Activated CD8-positive, alpha-beta T cell treated with anti-CD3 and anti-CD28 coated beads for 36 hours (primary cell): ENCODE data around the gene CRYGC. TPM values are rescaled to one million over a fixed set of nuclear protein-coding genes. Genes with fewer than 3 reads are reported as not detected.
"Not testable (repeated sequence)": the region's sequence is repeated elsewhere in the genome, so short reads cannot be mapped to it uniquely, and the experiment has no call there.

ENCODE experiments used
- ATAC-seq: fragments of 200-7000 bp; cut with Tn5 transposase; one replicate; pipeline ENCODE4 v1.10.0; 2021; ENCODE audit warnings: mild to moderate bottlenecking, moderate library complexity
- CTCF ChIA-PET: fragments of 350-600 bp; sonication (Branson Sonifier 250); formaldehyde crosslinking; loops from one replicate; lab custom pipeline; 2021; ENCODE audit warnings: antibody characterized with exemption; lab: Charles Lee
- POLR2A ChIA-PET: fragments of 350-600 bp; sonication (Branson Sonifier 250); formaldehyde crosslinking; loops from one replicate; lab custom pipeline; 2021; ENCODE audit warnings: antibody characterized with exemption; lab: Charles Lee
- DNase-seq: peaks from one replicate; pipeline ENCODE4 v3.0.0-alpha.2; 2020
- H3K27ac Mint-ChIP-seq: one replicate; pipeline ENCODE4 v1.8.0; 2021; ENCODE audit warnings: mild to moderate bottlenecking, mixed read lengths
- H3K27me3 Mint-ChIP-seq: one replicate; pipeline ENCODE4 v1.8.0; 2021; ENCODE audit warnings: mixed read lengths
- H3K36me3 Mint-ChIP-seq: one replicate; pipeline ENCODE4 v1.8.0; 2021; ENCODE audit warnings: low read depth, mixed read lengths
- H3K4me1 Mint-ChIP-seq: one replicate; pipeline ENCODE4 v1.8.0; 2021; ENCODE audit warnings: low read depth, mixed read lengths
- H3K4me3 Mint-ChIP-seq: one replicate; pipeline ENCODE4 v1.8.0; 2021; ENCODE audit warnings: mild to moderate bottlenecking, moderate library complexity, mixed read lengths
- H3K9me3 Mint-ChIP-seq: one replicate; pipeline ENCODE4 v1.8.0; 2021; ENCODE audit warnings: mixed read lengths
- intact Hi-C: fragments of 100-400 bp; cut with micrococcal nuclease; formaldehyde crosslinking; loops from one replicate; pipeline ENCODE4 v1.10.0; 2022
- total RNA-seq, 2 experiments: library from RNA; stranded (reverse); gene quantifications; one replicate each; pipeline ENCODE4 v1.2.3, GENCODE V29; 2021
- TF ChIP-seq, protein P1 (sequence below): fragments of 200-600 bp; IDR thresholded peaks from one replicate; pipeline ENCODE4 v1.8.0; 2022; ENCODE audit warnings: antibody characterized with exemption, mild to moderate bottlenecking

The CRYGC gene
- total RNA-seq, 2 experiments from 2014 or later, result not detected

DNA sequence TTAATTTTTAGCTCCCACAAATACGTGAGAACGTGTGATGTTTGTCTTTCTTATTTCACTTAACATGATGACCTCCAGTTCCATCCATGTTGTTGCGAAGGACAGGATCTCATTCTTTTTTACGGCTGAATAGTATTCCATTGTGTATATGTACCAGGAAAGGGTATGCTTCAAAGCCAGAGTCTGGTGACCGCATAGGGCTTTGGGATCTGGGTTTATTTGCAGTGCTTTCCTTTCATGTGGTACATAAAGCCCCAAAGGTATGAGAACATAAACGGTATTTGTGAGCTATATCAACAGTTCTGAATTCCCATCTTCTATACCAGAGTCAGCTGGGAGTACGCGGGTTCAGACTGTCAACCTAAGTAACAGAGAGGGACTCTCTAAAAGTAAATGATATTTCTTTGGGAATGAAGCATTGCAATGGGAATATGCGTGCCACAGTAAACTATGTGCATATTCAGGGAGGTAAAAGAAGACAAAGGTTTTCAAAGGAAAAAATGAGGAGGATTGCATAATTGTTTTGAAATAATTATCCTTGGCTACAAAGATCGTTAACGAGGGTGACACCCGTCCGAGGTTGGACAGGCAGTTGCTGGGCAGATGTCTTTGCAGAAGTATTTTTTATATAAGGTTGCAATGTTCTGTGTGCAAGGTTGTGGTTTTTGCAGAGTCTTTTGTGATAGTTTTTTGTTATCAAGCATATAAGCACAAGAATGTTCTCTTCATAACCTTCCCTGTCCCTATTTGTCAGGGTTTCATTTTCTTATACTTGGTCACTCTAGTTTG, 29.8 kb downstream of the CRYGC start:
- H3K36me3 Mint-ChIP-seq, result no peaks in the 10 kb centered on the region
- no peak for ATAC-seq
- intact Hi-C loops, result no loop called here
- peaks cover 5% of the 10 kb centered on the region for H3K4me1 Mint-ChIP-seq
- no peak overlapping the region for H3K4me3 Mint-ChIP-seq
- peaks cover 9% of the 10 kb centered on the region for H3K27me3 Mint-ChIP-seq
- TF ChIP-seq, protein P1, sequence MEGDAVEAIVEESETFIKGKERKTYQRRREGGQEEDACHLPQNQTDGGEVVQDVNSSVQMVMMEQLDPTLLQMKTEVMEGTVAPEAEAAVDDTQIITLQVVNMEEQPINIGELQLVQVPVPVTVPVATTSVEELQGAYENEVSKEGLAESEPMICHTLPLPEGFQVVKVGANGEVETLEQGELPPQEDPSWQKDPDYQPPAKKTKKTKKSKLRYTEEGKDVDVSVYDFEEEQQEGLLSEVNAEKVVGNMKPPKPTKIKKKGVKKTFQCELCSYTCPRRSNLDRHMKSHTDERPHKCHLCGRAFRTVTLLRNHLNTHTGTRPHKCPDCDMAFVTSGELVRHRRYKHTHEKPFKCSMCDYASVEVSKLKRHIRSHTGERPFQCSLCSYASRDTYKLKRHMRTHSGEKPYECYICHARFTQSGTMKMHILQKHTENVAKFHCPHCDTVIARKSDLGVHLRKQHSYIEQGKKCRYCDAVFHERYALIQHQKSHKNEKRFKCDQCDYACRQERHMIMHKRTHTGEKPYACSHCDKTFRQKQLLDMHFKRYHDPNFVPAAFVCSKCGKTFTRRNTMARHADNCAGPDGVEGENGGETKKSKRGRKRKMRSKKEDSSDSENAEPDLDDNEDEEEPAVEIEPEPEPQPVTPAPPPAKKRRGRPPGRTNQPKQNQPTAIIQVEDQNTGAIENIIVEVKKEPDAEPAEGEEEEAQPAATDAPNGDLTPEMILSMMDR, result no peak
- CTCF ChIA-PET, result no interaction called here
- POLR2A ChIA-PET, result no interaction called here
- no peak for DNase-seq
- no peaks in the 10 kb centered on the region for H3K9me3 Mint-ChIP-seq
- H3K27ac Mint-ChIP-seq, result no peak overlapping the region

DNA sequence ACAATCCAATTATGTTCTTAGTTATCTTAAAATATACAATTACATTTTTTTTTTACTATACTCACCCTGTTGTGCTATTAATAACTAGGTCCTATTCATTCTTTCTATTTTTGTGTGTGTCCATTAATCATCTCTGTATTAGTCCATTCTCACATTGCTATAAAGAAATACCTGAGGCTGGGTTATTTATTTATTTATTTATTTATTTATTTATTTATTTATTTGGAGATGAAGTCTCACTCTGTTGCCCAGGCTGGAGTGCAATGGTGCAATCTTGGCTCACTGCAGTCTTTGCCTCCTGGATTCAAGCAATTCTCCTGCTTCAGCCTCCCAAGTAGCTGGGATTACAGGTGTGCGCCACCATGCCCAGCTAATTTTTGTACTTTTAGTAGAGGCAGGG, 30.9 kb downstream of the CRYGC start:
- H3K4me3 Mint-ChIP-seq, H3K36me3 Mint-ChIP-seq, intact Hi-C loops, H3K27me3 Mint-ChIP-seq, H3K4me1 Mint-ChIP-seq, DNase-seq, ATAC-seq, POLR2A ChIA-PET, H3K9me3 Mint-ChIP-seq, CTCF ChIA-PET, H3K27ac Mint-ChIP-seq: not testable (repeated sequence)

DNA sequence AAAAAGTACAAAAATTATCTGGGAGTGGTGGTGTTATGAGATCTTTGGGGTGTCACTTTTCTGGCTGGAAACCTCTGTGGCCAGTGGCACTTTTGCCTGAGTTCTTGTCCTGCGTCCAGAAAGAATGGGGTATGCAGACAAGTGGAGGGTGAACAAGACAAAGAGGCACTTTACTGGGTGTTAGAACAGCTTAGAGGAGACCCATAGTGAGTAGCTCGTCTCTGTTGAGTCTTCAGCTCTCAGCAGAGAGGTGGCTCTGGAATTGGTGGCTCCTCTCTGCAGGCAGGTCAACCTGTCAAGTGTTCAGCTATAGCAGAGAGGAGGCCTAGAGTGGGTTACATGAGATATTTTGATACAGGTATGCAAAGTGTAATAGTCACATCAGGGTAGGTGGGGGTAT, 31.4 kb downstream of the CRYGC start:
- ATAC-seq (no peak), DNase-seq (no peak)
- ChIA-PET POLR2A (no interaction called here), CTCF (interaction anchor here (0.9 kb wide), 1 partner anchor 15 kb away, joined by 3 read pairs; no protein-coding TSS in a partner anchor)
- Mint-ChIP-seq H3K4me1 (peaks cover 5% of the 10 kb centered on the region), H3K36me3 (no peaks in the 10 kb centered on the region), H3K4me3 (no peak overlapping the region), H3K9me3 (no peaks in the 10 kb centered on the region), H3K27ac (no peak overlapping the region), H3K27me3 (peaks cover 9% of the 10 kb centered on the region)
- TF ChIP-seq, protein P1, result no peak
- intact Hi-C loops, result no loop called here

DNA sequence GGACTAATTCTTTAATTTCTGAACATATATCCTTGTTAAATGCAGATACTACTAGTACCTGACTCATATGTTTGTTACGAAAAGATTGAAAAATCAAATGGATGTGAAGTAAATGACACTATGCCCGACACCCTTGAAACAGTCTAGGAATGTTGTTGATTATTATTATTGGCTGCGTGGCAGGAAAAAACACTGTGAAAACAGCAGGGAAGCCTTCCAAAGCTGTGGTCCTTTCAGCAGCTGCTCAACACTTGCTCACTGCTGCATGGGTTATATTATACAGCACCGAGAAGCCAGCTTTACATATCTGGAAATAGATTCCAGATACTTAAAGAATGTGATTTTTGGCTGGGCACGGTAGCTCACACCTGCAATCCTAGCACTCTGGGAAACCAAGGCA, 31.8 kb downstream of the CRYGC start:
- ChIA-PET CTCF (interaction anchor here (0.9 kb wide), 1 partner anchor 15 kb away, joined by 3 read pairs; no protein-coding TSS in a partner anchor), POLR2A (no interaction called here)
- Mint-ChIP-seq H3K9me3 (no peaks in the 10 kb centered on the region), H3K27ac (no peak overlapping the region), H3K4me3 (no peak overlapping the region), H3K27me3 (peaks cover 9% of the 10 kb centered on the region), H3K36me3 (no peaks in the 10 kb centered on the region), H3K4me1 (peaks cover 5% of the 10 kb centered on the region)
- TF ChIP-seq, protein P1, result no peak
- ATAC-seq (no peak), DNase-seq (no peak)
- intact Hi-C loops, result no loop called here

DNA sequence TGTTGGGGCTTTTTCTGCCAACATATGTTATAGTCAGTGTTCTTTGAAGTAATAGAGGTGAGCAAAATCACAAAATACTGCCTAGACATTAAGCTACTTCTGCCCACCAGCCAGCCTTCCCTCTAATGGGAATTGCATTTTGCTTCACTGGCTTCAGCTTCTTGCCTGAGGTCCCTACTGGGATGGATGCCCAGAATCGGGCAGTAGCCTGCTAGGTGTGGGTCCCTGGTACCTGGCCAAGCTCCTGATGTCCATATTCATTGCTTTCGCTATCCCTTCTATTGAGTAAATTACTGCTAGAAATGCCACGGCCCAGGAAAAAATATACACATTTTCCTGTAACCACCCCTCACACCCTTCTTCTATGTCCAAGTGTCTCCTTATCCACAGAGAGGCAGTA, 32.3 kb downstream of the CRYGC start:
- ChIA-PET POLR2A (no interaction called here), CTCF (interaction anchor here (0.9 kb wide), 1 partner anchor 14 kb away, joined by 3 read pairs; no protein-coding TSS in a partner anchor)
- H3K27me3 Mint-ChIP-seq, result peaks cover 8% of the 10 kb centered on the region
- DNase-seq, result no peak
- no peak overlapping the region for H3K27ac Mint-ChIP-seq
- no peaks in the 10 kb centered on the region for H3K9me3 Mint-ChIP-seq
- H3K4me3 Mint-ChIP-seq, result no peak overlapping the region
- ATAC-seq, result no peak
- H3K4me1 Mint-ChIP-seq, result peaks cover 5% of the 10 kb centered on the region
- no peaks in the 10 kb centered on the region for H3K36me3 Mint-ChIP-seq
- intact Hi-C loops, result no loop called here
- TF ChIP-seq, protein P1, result no peak
